GM19452 (cell line): Measurements from ENCODE around the gene TPCN2.

Experiments
- ATAC-seq: cut with Tn5 transposase; IDR thresholded peaks from one replicate; pipeline ENCODE4 v1.9.1; 2021; ENCODE audit not compliant: unreplicated experiment

Gene TPCN2

DNA sequence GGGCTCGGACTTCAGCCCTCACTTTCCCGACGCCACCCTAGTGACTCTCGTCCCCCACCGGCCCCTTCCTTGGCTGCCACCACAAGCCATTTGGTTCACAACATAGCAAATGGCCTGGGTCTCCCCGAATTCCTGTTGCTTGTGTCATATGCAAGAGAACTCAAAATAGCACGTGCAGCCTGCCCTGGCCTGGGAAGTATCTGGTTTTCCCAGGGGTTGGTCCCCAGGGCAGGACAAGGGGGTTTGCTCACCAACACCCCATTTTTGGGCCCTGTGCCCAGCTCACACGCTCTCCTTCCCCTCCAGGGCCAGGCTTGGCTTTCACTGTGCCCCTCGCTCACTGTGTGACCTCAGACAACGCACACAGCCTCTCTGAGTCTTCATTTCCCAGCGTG is 12.8 kb upstream of the TPCN2 start:
- ATAC-seq, result no peak

DNA sequence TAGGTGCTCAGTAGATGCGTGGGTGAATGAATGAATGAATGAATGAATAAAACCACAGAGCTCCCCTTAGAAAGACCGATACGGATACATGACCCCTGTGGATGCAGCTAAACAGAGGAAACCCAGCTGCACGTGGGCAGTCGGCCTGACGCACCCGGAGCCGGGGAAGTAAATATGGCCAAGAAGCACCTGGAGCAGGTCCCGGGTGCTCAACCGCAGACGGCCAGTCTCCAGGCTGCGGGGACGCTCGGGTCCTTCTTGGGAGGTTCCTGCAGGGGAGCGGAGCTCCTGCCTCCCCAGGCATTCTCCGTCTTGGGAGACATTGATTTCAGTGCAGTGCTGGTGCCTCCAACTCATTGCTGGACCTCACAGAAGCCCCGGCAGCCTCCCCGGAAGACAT is 11.7 kb upstream of the TPCN2 start:
- no peak for ATAC-seq

GRCh38 chr11:69037544-69037943 is 11.2 kb upstream of the TPCN2 start:
- ATAC-seq, result no peak

DNA sequence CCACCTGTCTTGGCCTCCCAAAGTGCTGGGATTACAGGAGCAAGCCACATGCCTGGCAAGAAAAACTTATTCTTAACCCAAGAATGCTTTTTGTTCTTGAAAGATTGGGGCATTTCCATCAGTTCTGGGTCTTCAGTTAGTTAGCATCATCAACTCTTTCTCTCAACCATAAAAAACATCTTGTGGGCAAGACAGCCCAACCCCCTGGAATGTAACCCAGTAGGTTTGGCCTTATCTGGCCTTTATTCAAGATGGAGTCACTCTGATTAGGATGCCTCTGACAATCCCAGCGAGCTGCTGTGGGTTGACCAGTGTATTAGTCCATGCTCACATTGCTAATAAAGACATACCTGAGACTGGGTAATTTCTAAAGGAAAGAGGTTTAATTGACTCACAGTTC is 9.2 kb upstream of the TPCN2 start:
- ATAC-seq, result no peak

GRCh38 chr11:69040051-69040450 is 8.7 kb upstream of the TPCN2 start:
- ATAC-seq, result no peak

DNA sequence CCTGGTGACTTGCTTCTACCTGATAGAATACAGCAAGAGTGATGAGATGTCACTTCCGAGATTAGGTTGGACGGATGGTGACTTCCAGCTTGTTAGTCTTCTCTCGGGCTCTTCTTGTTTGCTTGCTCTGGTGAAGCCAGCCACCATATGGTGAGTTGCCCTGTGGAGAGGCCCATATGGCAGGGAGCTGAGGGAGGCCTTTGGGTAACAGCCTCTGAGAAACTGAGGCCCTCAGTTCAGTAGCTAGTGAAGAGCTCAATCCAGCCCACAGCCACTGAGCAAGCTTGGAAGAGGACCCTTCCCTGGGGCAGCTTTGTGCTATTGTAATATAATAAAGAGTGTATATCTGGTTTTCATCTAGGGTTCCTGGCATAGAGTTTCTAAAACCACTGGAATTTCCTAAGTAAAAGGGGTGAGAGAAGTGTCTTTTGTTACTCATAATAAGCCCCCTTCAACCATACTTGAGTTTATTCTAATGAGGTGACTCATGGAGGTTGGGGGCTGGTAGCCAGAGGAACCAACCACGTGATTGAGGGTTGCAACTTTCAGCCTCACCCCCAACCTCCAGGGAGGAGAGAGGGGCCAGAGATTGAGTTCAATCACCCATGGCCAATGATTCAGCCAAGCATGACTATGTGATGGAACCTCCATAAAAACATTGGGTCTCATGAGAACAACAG is 8.0 kb upstream of the TPCN2 start:
- ATAC-seq, result no peak

GRCh38 chr11:69041516-69041915 is 7.2 kb upstream of the TPCN2 start:
- ATAC-seq, result no peak

- no peak for ATAC-seq
Measured at GRCh38 chr11:69044111-69045013, 4.4 kb upstream of the TPCN2 start.

DNA sequence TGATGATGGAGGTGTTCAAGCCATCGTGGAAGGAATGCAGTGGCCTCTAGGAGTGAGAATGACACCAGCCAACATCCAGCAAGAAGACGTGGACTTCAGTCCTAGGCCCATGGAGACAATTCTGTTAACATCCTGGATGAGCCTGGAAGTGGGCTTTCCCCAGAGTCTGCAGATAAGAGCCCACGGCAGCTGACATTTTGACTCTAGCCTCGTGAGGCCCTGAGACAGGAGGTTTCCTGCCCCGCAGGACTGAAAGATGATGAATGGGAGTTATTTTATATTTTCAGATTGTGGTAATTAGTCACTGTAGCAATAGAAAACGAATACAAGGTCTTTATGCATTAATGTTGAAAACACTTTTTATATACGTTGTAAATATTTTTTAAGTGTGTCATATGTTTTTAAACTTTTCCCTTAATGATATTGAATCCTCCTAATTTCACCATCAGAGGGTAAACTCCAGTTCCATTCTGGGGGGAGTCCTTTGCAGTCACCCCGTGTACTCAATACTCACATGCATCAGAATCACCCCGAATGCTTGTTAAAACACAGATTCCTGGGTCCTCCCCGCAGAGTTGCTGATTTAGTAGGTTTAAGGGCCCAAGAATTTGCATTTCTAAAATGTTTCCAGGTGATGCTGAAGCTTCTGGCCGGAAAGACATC is 570 bp upstream of the TPCN2 start:
- ATAC-seq, result no peak

DNA sequence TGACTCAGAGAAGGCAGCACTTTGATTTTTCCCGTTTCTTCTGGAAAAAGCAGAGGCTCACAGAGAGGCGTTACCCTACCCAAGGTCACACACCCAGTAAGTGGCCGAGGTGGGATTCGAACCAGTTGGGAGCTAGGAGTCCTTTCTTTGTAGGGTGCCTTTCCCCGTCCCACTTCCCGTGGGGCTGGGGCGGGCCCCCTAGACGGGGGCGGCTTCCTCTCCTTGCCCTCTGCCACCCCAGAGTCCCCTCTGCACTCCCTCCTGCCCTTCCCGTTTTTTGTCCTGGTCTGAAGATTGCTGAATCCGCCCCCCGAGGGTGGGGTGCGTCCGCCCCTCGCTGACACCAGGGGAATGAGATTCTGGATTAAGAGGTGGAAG is 747 bp downstream of the TPCN2 start:
- no peak for ATAC-seq

DNA sequence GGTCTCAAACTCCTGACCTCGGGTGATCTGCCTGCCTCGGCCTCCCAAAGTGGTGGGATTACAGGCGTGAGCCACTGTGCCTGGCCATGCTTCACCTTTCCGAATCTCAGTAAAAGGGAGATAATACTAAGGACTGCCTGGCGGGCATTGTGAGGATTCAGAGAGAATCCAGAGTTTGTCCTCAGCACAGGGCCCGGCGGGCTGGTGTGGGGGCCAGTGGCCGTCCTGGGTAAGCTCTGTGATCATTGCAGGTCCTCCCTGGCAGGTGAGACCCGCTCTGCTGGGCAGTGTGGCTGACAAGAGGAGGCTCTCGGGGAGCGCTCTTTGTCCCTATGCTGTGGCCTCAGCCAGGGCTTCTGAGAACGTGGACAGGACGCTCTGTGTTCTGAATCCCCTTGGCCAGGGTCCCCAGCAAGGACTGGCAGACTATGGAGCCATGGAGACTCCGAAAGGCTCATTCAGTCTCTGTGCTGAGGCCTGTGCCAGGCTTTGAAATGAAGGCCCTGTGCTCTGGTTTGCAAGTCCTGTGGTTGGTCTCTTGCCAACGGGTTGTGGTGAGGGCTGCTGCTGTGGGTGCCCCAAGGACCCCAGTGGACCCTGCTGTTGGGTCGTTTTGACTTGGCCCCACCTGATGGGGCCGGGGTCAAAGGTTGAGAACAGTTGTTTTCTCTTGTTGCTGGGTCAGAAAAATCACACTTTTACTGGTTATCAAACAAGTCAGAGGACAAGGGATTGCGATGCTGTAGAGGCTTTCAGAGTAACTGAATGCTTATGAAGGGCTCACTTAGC is 2.1 kb downstream of the TPCN2 start:
- no peak for ATAC-seq

- no peak for ATAC-seq
Measured at GRCh38 chr11:69051381-69052342, 2.9 kb downstream of the TPCN2 start.

GRCh38 chr11:69052343-69053168 is 3.8 kb downstream of the TPCN2 start:
- no peak for ATAC-seq

- ATAC-seq, result no peak
Measured at GRCh38 chr11:69053169-69053477, 4.4 kb downstream of the TPCN2 start.

DNA sequence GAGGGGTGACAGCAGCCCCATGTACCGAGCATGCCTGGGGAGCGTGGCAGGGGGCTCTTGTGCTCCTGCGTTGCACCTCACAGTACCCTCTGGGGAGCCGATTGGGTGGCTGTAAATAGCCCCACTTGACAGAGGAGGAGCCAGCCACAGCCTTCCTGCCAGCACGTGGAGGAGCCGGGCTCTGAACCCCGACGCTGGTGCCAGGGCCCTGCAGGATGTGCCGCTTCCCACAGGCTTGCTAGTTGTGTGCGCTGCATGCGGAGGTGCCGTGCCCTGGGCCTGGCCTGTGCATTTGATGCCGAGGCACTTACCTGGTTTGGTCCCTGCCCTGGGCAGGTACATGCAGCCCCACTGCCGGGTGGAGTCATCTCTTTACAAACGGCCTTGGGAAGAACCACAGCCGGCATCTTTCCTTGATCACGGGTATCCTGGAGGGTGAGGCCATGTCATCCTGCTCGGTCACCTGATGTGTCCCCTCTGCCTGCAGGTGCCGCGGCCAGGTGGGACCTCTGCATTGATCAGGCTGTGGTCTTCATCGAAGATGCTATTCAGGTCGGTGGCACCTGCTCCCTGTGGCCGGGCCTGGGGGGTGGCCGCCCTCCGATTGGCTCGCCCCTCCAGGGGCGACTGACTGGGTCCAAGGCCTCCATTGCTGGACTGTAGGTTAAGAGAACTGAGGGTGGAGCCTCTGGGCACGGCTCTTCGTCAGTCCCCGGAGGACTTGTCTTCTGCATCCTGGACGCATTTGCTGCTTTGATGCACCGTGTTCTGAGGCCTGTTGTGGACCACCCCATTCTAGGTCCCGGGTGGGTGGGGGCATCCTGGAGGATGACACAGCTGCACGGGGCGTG is 5.0 kb downstream of the TPCN2 start:
- ATAC-seq, result no peak

DNA sequence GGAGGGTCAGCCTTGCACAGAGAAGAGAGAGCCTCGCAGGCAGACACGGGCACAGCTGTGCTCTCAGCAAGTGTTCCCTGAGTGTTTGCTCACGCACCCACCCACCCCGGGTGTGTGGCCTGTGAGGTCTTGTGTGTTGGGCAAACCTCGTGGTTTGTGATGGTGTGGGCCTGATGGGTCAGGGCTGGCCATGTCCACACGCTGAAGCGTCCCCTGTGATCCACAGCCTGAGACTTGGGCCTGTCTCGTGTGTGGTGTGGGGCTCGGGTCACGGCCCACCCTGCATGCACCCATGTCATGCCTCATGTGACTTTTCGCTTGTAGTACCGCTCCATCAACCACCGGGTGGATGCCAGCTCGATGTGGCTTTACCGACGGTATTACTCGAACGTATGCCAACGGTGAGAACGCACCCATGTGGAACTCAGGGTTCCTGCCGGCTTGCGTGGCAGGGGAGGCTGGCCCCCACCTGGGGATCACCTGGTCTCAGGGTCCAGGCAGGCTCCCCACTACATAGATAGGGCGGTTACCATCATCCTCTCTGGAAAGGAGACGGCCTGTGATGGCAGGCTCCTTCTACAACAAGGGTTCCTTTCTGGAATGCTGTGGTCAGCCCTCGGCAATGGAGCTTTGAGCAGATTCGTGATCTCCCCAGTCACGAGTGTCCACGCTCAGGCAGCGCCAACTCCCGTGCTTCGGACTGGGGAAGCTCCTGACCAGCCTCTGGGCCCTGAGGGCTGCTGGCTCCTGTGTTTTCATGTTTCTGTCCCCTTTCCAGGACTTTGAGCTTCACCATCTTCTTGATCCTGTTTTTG is 5.9 kb downstream of the TPCN2 start:
- ATAC-seq, result no peak

DNA sequence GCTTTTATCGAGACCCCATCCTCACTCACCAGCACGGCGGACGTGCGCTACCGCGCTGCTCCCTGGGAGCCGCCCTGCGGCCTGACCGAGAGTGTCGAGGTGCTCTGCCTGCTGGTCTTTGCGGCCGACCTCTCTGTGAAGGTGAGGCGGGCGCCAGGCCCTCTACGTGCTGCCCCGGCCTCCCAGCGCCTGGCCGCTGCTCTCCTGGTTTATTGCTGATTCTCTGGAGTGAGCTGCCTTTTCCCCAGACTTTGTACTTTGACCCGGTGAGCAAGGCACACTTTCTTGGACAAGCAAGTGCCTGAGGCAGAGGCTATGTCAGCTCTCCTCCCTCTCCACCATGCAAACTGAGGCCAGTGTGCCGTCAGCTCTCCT is 6.5 kb downstream of the TPCN2 start:
- no peak for ATAC-seq
